Measurements from ENCODE around the gene CDKN1C.

The CDKN1C gene

GRCh38 chr11:2924381-2924780 lies 38.8 kb upstream of the CDKN1C start:
- no peaks in the 10 kb centered on the region for H3K36me3 ChIP-seq (replicated peaks)
- H3K27me3 ChIP-seq (replicated peaks): no peaks in the 10 kb centered on the region
- DNase-seq: no peak
- in situ Hi-C loops (cut with HindIII; ENCODE audit: low pct_ligation_motif_present, low sequenced_read_pairs): no loop called here
- no peak overlapping the region for H3K27ac ChIP-seq
- H3K4me3 ChIP-seq (ENCODE audit: low read depth, low read length): no peak overlapping the region
- no peak for TF ChIP-seq CTCF (IDR thresholded peaks at IDR 0.05; ENCODE audit: low read depth, low read length, missing control alignments)

- no peak for TF ChIP-seq CTCF (IDR thresholded peaks at IDR 0.05; ENCODE audit: low read depth, low read length, missing control alignments)
- H3K36me3 ChIP-seq (replicated peaks): no peaks in the 10 kb centered on the region
Observed at GRCh38 chr11:2923446-2924375, 38.1 kb upstream of the CDKN1C start.

GRCh38 chr11:2922655-2923054 lies 37.1 kb upstream of the CDKN1C start:
- no peaks in the 10 kb centered on the region for H3K27me3 ChIP-seq (replicated peaks)
- no peak overlapping the region for H3K27ac ChIP-seq
- H3K36me3 ChIP-seq (replicated peaks): no peaks in the 10 kb centered on the region
- no peak overlapping the region for H3K4me3 ChIP-seq (ENCODE audit: low read depth, low read length)
- DNase-seq: no peak
- TF ChIP-seq CTCF (IDR thresholded peaks at IDR 0.05; ENCODE audit: low read depth, low read length, missing control alignments): no peak
- in situ Hi-C loops (cut with HindIII; ENCODE audit: low pct_ligation_motif_present, low sequenced_read_pairs): no loop called here

More at GRCh38 chr11:2923446-2924375, 38.1 kb upstream of the CDKN1C start:
- in situ Hi-C loops (cut with HindIII; ENCODE audit: low pct_ligation_motif_present, low sequenced_read_pairs): no loop called here
- no peak for DNase-seq
- no peak overlapping the region for H3K27ac ChIP-seq
- H3K27me3 ChIP-seq (replicated peaks): no peaks in the 10 kb centered on the region
- H3K4me3 ChIP-seq (ENCODE audit: low read depth, low read length): no peak overlapping the region

- DNase-seq: no peak
- no peaks in the 10 kb centered on the region for H3K36me3 ChIP-seq (replicated peaks)
- in situ Hi-C loops (cut with HindIII; ENCODE audit: low pct_ligation_motif_present, low sequenced_read_pairs): no loop called here
- no peak for TF ChIP-seq CTCF (IDR thresholded peaks at IDR 0.05; ENCODE audit: low read depth, low read length, missing control alignments)
- H3K27ac ChIP-seq: no peak overlapping the region
- no peaks in the 10 kb centered on the region for H3K27me3 ChIP-seq (replicated peaks)
- no peak overlapping the region for H3K4me3 ChIP-seq (ENCODE audit: low read depth, low read length)
Observed at GRCh38 chr11:2921742-2922493, 36.3 kb upstream of the CDKN1C start.

GRCh38 chr11:2921261-2921660 lies 35.7 kb upstream of the CDKN1C start:
- TF ChIP-seq CTCF (IDR thresholded peaks at IDR 0.05; ENCODE audit: low read depth, low read length, missing control alignments): no peak

More at GRCh38 chr11:2921261-2921660, 35.7 kb upstream of the CDKN1C start:
- in situ Hi-C loops (cut with HindIII; ENCODE audit: low pct_ligation_motif_present, low sequenced_read_pairs): no loop called here
- no peak overlapping the region for H3K27ac ChIP-seq
- no peaks in the 10 kb centered on the region for H3K36me3 ChIP-seq (replicated peaks)
- no peaks in the 10 kb centered on the region for H3K27me3 ChIP-seq (replicated peaks)
- DNase-seq: no peak
- H3K4me3 ChIP-seq (ENCODE audit: low read depth, low read length): no peak overlapping the region

All from brain microvascular endothelial cell (primary cell).